T-cell (primary cell): ENCODE data around the gene HEXD. TPM values are rescaled to one million over a fixed set of nuclear protein-coding genes. Genes with fewer than 3 reads are reported as not detected.
"Not testable (repeated sequence)": the region's sequence is repeated elsewhere in the genome, so short reads cannot be mapped to it uniquely, and the experiment has no call there.

Experiments used
- ATAC-seq, 4 experiments: fragments of 200-7000 bp in 3 of 4; fragments of 150-1000 bp in 1 of 4; cut with Tn5 transposase; replicated peaks in 1 of 4; 1 replicate in 3 of 4; 2 replicates in 1 of 4; pipeline ENCODE4 v1.10.0; 2021; ENCODE audit warnings: moderate library complexity in 3 of 4, mild to moderate bottlenecking in 2 of 4, moderate number of reproducible peaks in 1 of 4
- CTCF ChIA-PET, 2 donors: fragments of 300-600 bp; sonication (Branson Sonifier 250); formaldehyde crosslinking; loops; one replicate each; lab custom pipeline; 2022; ENCODE audit warnings: antibody characterized with exemption in 2 of 2; lab: Charles Lee
- POLR2A ChIA-PET, 2 donors: fragments of 300-600 bp; sonication (Branson Sonifier 250); formaldehyde crosslinking; loops; one replicate each; lab custom pipeline; 2022; ENCODE audit warnings: antibody characterized with exemption in 2 of 2; lab: Charles Lee
- DNase-seq, 35 experiments: peaks; one replicate each; pipeline versions ENCODE4 v3.0.0 to v3.0.0-alpha.2; 2013 to 2023
- H3K27ac ChIP-seq: one replicate; pipeline ENCODE4 v1.5.1; 2013; ENCODE audit warnings: low read length
- H3K27me3 ChIP-seq, 2 experiments: replicated peaks in 1 of 2; 1 replicate in 1 of 2; 2 replicates in 1 of 2; pipeline versions ENCODE4 v1.6.1 to v1.7.0; 2013; ENCODE audit warnings: low read length in 1 of 2, mixed read lengths in 1 of 2; ENCODE audit not compliant: control insufficient read depth in 2 of 2, insufficient read depth in 2 of 2; ENCODE audit errors: extremely low read depth in 1 of 2
- H3K36me3 ChIP-seq, 2 donors: 1 replicate in 1 of 2; 2 replicates in 1 of 2; pipeline versions ENCODE4 v1.6.1 to v1.7.0; 2013; ENCODE audit warnings: low read length in 1 of 2; ENCODE audit not compliant: control insufficient read depth in 2 of 2, insufficient read depth in 1 of 2; ENCODE audit errors: extremely low read depth in 1 of 2
- H3K4me1 ChIP-seq, 2 experiments: 1 replicate in 1 of 2; 2 replicates in 1 of 2; pipeline versions ENCODE4 v1.6.1 to v1.7.0; 2013; ENCODE audit warnings: low read length in 2 of 2, mixed read lengths in 1 of 2; ENCODE audit not compliant: insufficient read depth in 2 of 2, control insufficient read depth in 1 of 2; ENCODE audit errors: extremely low read depth in 1 of 2
- H3K4me3 ChIP-seq, 2 donors: 1 replicate in 1 of 2; 2 replicates in 1 of 2; pipeline versions ENCODE4 v1.5.1 to v1.7.0; 2013; ENCODE audit warnings: mild to moderate bottlenecking in 2 of 2, low read length in 1 of 2, moderate library complexity in 1 of 2; ENCODE audit not compliant: control insufficient read depth in 1 of 2; ENCODE audit errors: extremely low read depth in 1 of 2
- H3K9me3 ChIP-seq: 2 replicates; pipeline ENCODE4 v1.7.0; 2013
- H3K27ac Mint-ChIP-seq, 2 donors: one replicate each; pipeline ENCODE4 v1.8.0; 2020 to 2021; ENCODE audit warnings: mild to moderate bottlenecking in 2 of 2, mixed read lengths in 2 of 2
- H3K27me3 Mint-ChIP-seq, 2 donors: one replicate each; pipeline ENCODE4 v1.8.0; 2021 to 2022; ENCODE audit warnings: mixed read lengths in 2 of 2
- H3K36me3 Mint-ChIP-seq: one replicate; pipeline ENCODE4 v1.8.0; 2021; ENCODE audit warnings: mixed read lengths
- H3K4me1 Mint-ChIP-seq, 3 donors: one replicate each; pipeline ENCODE4 v1.8.0; 2020 to 2022; ENCODE audit warnings: mixed read lengths in 3 of 3, mild to moderate bottlenecking in 1 of 3
- H3K4me3 Mint-ChIP-seq, 3 donors: one replicate each; pipeline ENCODE4 v1.8.0; 2020 to 2022; ENCODE audit warnings: mild to moderate bottlenecking in 3 of 3, mixed read lengths in 3 of 3, moderate library complexity in 3 of 3
- H3K9me3 Mint-ChIP-seq, 3 donors: one replicate each; pipeline ENCODE4 v1.8.0; 2020 to 2022; ENCODE audit warnings: mixed read lengths in 3 of 3
- WGBS: methylation state at CpG from one replicate; pipeline ENCODE4 v1.1.5; 2013; ENCODE audit warnings: missing lambda C conversion rate; ENCODE audit not compliant: insufficient coverage; 5-methylcytosine and 5-hydroxymethylcytosine counted together
- total RNA-seq, 35 experiments: library from RNA in 6 of 35; stranded (reverse) in 6 of 35; fragments of 120-200 nt in 1 of 35; gene quantifications; one replicate each; pipeline versions ENCODE4 v1.2.1 to v1.2.4 and lab custom pipeline; 2013 to 2026

HEXD gene
- total RNA-seq, 5 donors from 2014 or later (not counting 1 experiment from before 2014, with no cell fraction given), result 51.2 to 128 (median 113) TPM

DNA sequence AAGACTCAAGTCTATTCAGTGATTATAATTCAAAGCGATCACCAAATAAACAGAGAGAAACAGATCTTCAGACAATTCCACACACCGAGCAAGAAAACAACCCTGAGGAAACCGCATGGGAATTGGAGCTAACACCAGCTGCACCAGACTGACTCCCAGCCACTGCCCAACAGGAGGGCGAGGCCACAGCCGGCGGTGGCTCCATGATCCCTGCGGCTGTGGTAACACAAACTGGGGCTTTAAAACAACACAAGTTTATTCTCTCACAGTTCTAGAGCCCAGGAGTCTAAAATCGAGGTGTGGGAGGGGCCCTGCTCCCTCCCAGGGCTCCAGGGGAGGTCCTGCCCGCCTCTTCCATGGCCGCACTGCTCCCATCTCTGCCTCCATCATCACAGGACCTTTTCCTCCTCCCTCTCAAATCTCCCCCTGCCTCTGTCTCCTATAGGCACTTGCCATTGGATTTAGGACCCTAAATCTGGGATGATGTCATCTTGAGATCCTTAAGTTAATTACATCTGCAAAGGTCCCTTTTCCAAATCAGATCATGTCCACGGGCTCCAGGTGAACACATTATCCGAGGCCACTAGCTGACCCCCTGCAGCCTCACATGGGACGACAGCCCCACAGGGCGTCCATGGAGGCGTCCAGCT lies 9.7 kb upstream of the HEXD start:
- H3K27me3 Mint-ChIP-seq, result no peaks in the 10 kb centered on the region
- Histone ChIP-seq H3K36me3 (peaks cover 15 to 20% of the 10 kb centered on the region in 2 donors), H3K4me1 (no peaks in the 10 kb centered on the region), H3K4me3 (no peak overlapping the region), H3K27me3 (no peaks in the 10 kb centered on the region), H3K9me3 (no peaks in the 10 kb centered on the region), H3K27ac (no peak overlapping the region)
- POLR2A ChIA-PET, result no interaction called here
- CTCF ChIA-PET, result no interaction called here
- H3K27ac Mint-ChIP-seq, result no peak overlapping the region
- H3K9me3 Mint-ChIP-seq, result no peaks in the 10 kb centered on the region
- ATAC-seq, result no peak
- H3K36me3 Mint-ChIP-seq, result peaks cover 27% of the 10 kb centered on the region
- peaks cover 0 to 4% (median 0%) of the 10 kb centered on the region in 3 donors for H3K4me1 Mint-ChIP-seq
- 97% methylated on average over 8 of the region's 15 CpGs for WGBS
- H3K4me3 Mint-ChIP-seq, result no peak overlapping the region
- DNase-seq, result no peak

DNA sequence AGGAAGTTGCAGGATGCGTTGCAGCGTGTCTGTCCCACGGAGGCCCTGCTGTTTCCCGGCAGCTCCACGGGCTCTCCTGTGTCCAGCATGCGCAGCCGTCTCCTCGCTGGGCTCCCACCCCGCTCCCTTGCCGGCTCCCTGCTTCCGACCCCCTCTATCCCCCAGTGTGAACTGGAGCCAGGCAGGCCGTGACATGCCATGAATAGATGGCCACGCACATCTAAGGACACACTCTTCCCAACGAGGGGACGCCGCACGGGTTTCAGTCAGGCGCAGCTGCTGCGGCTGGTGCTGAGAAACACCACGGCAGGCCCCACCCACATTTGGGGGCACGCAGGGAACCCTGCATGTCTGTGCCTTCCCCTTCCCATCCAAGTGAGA lies 9.2 kb upstream of the HEXD start:
- Mint-ChIP-seq H3K4me3 (no peak overlapping the region), H3K36me3 (peaks cover 24% of the 10 kb centered on the region), H3K27ac (no peak overlapping the region), H3K9me3 (no peaks in the 10 kb centered on the region), H3K4me1 (peaks cover 0 to 4% (median 0%) of the 10 kb centered on the region in 3 donors), H3K27me3 (no peaks in the 10 kb centered on the region)
- Histone ChIP-seq H3K9me3 (no peaks in the 10 kb centered on the region), H3K4me1 (peaks cover 0 to under 1% of the 10 kb centered on the region in 2 experiments), H3K4me3 (no peak overlapping the region), H3K27me3 (no peaks in the 10 kb centered on the region), H3K27ac (no peak overlapping the region), H3K36me3 (peaks cover 13 to 16% of the 10 kb centered on the region in 2 donors)
- WGBS, result 95% methylated on average over 17 of the region's 21 CpGs
- ChIA-PET CTCF (no interaction called here), POLR2A (no interaction called here)
- no peak for DNase-seq
- no peak for ATAC-seq

DNA sequence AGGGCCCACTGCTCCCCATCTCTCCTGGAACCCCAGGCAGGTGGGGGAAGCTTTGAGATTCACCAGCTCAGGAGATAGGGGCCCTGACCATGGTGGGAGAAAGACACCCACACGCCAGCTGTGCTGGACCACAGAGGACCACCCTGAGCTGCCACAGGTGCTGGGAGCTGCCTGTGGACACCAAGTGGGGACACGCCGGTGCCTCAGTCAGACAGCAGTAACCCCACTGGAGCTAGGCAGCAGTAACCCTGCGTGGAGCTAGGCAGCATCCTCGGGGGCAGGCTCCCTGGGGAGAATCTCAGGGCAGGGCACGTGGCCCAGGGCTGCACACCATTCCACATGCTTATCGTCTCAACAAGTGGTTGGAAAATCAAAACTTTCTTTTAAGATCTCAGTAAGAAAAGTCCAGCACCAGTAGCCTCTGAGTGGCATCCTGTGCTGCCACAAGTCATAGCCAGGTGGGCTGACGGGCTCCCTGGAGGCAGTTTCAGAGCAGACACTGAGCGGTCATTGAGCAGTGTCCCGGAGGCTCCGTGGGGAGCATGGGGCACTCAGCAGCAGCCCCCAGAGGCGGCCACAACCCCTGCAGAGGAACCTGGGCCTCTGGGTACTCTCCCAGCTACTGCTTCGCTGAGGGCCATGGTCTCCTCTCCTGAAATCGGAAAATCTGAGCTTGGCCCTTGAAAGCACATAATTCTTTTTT lies 8.0 kb upstream of the HEXD start:
- Histone ChIP-seq H3K27me3 (no peaks in the 10 kb centered on the region), H3K36me3 (peaks cover 6 to 18% of the 10 kb centered on the region in 2 donors), H3K9me3 (no peaks in the 10 kb centered on the region), H3K27ac (no peak overlapping the region), H3K4me3 (no peak overlapping the region), H3K4me1 (peaks cover 0 to 12% of the 10 kb centered on the region in 2 experiments)
- DNase-seq (no peak), ATAC-seq (no peak)
- Mint-ChIP-seq H3K9me3 (no peaks in the 10 kb centered on the region), H3K4me1 (peaks cover 8 to 15% (median 10%) of the 10 kb centered on the region in 3 donors), H3K4me3 (no peak overlapping the region), H3K27me3 (no peaks in the 10 kb centered on the region), H3K36me3 (peaks cover 25% of the 10 kb centered on the region), H3K27ac (no peak overlapping the region)
- POLR2A ChIA-PET, result no interaction called here
- WGBS, result 88% methylated on average over 12 of the region's 14 CpGs
- CTCF ChIA-PET, result no interaction called here

DNA sequence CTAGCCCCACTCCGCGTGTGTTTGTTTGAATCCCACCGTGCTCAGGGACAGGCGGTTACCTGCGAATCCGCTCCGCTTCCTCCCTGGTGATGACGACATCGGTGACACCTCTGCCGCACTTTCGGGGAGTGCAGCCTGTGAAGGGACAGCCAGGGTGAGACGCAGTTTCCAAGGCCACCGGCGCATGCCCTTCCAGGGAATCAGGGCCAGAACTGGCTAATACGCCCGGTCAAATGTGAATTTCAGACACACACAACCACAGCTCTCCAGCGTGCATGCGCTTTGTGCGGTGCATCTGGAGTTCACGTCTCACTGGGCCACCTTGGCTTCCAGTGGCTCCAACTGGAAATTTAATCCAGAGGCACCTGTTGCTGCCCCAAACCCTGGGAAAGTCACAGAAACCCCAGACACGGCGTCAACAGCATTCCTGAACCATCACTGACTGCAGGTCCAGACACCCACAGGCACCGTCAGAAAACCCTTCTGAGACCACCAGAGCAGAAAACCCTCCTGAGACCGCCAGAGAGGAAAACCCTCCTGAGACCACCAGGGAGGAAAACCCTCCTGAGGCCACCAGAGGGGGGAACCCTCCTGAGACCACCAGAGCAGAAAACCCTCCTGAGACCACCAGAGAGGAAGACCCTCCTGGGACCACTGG lies 6.6 kb upstream of the HEXD start:
- Mint-ChIP-seq H3K27me3 (no peaks in the 10 kb centered on the region), H3K36me3 (peaks cover 21% of the 10 kb centered on the region), H3K27ac (no peak overlapping the region), H3K4me1 (peaks cover 12 to 18% (median 15%) of the 10 kb centered on the region in 3 donors), H3K9me3 (no peaks in the 10 kb centered on the region), H3K4me3 (no peak overlapping the region)
- no peak overlapping the region for H3K27ac ChIP-seq
- ChIA-PET CTCF (interaction anchor here in 1 of 2 donors (0.5 kb wide), 1 partner anchor 258 kb away, joined by 4 read pairs; no protein-coding TSS in a partner anchor), POLR2A (interaction anchor here in 1 of 2 donors (0.6 kb wide), 1 partner anchor 11 kb away, joined by 4 read pairs; no protein-coding TSS in a partner anchor)
- H3K27me3 ChIP-seq, result no peaks in the 10 kb centered on the region
- ATAC-seq (no peak), DNase-seq (no peak)
- WGBS, result 96% methylated on average over 22 of the region's 24 CpGs
- H3K36me3 ChIP-seq, result peaks cover 6 to 19% of the 10 kb centered on the region in 2 donors
- no peak overlapping the region for H3K4me3 ChIP-seq
- peaks cover 0 to 20% of the 10 kb centered on the region in 2 experiments for H3K4me1 ChIP-seq
- H3K9me3 ChIP-seq, result no peaks in the 10 kb centered on the region

DNA sequence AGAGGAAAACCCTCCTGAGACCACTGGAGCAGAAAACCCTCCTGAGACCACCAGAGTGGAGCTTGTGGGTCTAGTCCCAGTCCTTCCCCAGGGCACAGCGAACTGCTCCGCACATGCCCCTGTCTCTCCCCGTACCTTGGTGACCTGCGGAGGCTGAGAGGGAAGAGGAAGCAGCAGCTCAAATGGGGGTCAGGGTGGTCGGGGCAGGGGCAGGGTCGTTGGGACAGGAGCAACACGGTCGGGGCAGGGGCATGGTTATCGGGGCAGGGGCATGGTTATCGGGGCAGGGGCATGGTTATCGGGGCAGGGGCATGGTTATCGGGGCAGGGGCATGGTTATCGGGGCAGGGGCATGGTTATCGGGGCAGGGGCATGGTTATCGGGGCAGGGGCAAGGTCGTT lies 6.1 kb upstream of the HEXD start:
- Mint-ChIP-seq H3K4me1 (peaks cover 12 to 18% (median 15%) of the 10 kb centered on the region in 3 donors), H3K36me3 (peaks cover 21% of the 10 kb centered on the region)
- H3K27ac ChIP-seq, H3K27ac Mint-ChIP-seq, H3K27me3 Mint-ChIP-seq, DNase-seq, CTCF ChIA-PET, H3K9me3 ChIP-seq, ATAC-seq, POLR2A ChIA-PET, H3K9me3 Mint-ChIP-seq, H3K4me3 ChIP-seq, H3K27me3 ChIP-seq, H3K4me3 Mint-ChIP-seq: not testable (repeated sequence)
- 91% methylated on average over 10 of the region's 16 CpGs for WGBS
- Histone ChIP-seq H3K4me1 (peaks cover 0 to 23% of the 10 kb centered on the region in 2 experiments), H3K36me3 (peaks cover 6 to 19% of the 10 kb centered on the region in 2 donors)
